TTC549 (cell line): ENCODE measurements around the gene ABCG8.
A peak's percentile ranks its signal among the peaks of the same experiment; 100 is the strongest.

ENCODE experiments used
- FAIRE-seq: peaks from 2 replicates; lab custom pipeline; 2012; peaks lifted over from hg19 to GRCh38; lab: Jason Lieb, UNC

The ABCG8 gene

GRCh38 chr2:43838560-43839267 is at the start of gene ABCG8, which contains the start of gene ABCG5:
TSS of gene ABCG8 (plus strand) at chr2:43838971. CDS start at chr2:43839054, 83 bp downstream.
TSS of gene ABCG5 (minus strand) at chr2:43838839. CDS start at chr2:43838679, 160 bp downstream.
- no peak for FAIRE-seq

DNA sequence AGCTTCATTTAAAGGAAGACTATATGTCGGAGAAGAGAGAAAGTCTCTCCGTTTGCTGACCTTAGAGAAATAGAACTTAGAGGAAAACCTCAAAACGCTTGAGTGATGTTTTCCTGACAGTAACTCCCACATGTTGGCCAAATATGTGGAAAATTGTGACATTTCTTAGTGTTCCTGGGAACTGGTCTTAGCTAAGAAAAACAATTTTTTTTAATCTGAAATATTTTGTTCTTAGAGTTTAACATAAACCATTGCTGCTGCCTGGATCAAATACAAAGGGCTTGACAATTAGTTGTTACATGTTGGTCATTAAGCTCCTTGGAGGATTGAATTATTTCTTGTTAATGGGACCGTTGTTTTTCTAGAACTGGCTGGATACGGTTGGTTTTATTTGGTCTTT is 48.6 kb upstream of the ABCG8 start:
- FAIRE-seq: no peak

GRCh38 chr2:43791035-43791765 is 47.6 kb upstream of the ABCG8 start:
- no peak for FAIRE-seq

DNA sequence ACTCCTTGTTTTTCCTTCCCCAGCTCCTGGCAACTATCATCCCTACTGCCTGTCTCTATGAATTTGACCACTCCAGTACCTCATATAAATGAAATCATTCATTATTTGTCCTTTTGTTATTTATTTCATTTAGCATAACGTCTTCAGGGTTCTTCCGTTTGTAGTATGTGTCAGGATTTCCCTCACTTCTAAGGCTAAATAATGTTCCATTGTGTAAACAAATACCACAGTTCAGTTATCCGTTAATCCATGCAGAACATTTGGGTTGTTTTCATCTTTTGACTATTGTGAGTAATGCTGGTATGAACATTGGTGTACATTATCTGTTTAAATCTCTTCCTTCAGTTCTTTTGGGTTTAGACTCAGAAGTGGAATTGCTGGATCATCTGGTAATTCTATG is 46.1 kb upstream of the ABCG8 start:
- no peak for FAIRE-seq

GRCh38 chr2:43794956-43795355 is 43.8 kb upstream of the ABCG8 start:
- FAIRE-seq: no peak

DNA sequence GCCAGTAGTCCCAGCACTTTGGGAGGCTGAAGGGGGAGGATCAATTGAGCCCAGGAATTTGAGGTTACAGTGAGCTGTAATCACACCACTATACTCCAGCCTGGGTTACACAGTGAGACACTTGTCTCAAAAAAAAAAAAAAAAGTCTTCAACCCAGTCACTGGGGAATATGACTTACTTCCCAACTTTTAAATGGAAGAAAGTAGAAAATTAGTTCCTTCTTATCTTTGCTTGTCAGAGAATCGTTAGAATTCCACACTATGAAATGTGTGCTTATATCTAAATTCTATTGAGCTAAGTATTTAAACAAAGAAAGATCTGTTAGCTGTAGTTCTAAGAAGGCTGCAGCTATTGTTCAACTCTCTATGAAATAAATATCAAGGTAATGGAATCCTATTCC is 42.6 kb upstream of the ABCG8 start:
- FAIRE-seq: no peak

GRCh38 chr2:43798300-43798699 is 40.5 kb upstream of the ABCG8 start:
- FAIRE-seq: peak; percentile 93

DNA sequence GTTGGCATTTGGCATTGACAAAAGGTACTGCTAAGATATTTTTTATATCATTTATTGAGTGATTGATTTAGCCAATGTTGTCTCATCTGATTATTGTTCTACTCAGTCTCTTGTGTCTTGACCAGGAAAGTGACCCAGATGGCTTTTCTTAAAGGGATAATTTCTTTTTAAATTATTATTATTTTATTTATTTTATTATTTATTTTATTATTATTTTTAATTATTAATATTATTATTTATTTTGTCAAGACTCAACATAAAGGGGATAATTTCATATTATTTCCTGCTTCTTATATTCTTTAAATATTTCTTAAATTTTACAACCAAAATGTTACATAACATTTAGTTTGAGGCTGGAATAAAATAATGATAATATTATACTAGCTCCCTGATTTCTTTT is 37.9 kb upstream of the ABCG8 start:
- peak; percentile 86 for FAIRE-seq

GRCh38 chr2:43802135-43802534 is 36.6 kb upstream of the ABCG8 start:
- FAIRE-seq: no peak

GRCh38 chr2:43803113-43803512 is 35.7 kb upstream of the ABCG8 start:
- FAIRE-seq: no peak

GRCh38 chr2:43806719-43807031 is 32.1 kb upstream of the ABCG8 start:
- no peak for FAIRE-seq

DNA sequence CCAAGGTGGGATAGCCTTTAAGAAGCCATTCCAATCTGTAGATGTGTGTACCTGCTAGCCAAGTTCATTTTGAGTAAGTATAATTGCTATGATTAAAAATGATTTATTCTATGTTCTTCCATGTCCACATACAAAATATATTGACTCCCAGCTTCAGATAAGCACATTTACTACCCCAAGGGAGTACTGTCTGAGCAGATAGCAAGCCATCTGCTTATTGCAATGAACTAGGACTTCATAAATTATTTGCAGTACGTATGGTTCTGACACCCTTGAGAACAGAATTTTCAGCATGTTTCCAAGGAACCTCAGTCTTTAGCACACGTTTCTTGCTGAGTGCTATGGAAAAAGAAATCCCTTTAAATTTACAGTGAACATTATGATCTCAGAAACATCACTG is 28.3 kb upstream of the ABCG8 start:
- no peak for FAIRE-seq

- no peak for FAIRE-seq
Observed at GRCh38 chr2:43810888-43811287, 27.9 kb upstream of the ABCG8 start.

- FAIRE-seq: no peak
Observed at GRCh38 chr2:43812006-43812405, 26.8 kb upstream of the ABCG8 start.

DNA sequence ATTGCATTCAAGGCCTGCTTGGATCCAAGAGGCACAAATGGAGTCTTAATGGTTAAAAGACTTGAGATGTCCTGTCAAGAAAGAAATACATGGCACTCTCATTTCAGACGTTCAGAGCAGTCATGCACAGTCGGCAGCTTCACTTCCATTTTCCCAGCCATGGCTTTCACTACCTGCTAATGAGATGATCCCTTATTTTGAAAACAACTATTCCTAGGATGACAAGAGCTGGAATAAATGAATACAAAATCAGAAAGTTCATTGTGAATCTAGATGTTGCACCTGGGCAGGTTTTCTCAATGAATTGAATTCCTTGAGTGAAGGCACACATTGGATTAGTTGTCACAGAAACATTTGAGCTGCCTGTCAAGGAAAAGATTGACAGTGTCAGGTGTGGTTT is 25.8 kb upstream of the ABCG8 start:
- FAIRE-seq: no peak

- FAIRE-seq: peak; percentile 71
Observed at GRCh38 chr2:43814711-43815110, 24.1 kb upstream of the ABCG8 start.

DNA sequence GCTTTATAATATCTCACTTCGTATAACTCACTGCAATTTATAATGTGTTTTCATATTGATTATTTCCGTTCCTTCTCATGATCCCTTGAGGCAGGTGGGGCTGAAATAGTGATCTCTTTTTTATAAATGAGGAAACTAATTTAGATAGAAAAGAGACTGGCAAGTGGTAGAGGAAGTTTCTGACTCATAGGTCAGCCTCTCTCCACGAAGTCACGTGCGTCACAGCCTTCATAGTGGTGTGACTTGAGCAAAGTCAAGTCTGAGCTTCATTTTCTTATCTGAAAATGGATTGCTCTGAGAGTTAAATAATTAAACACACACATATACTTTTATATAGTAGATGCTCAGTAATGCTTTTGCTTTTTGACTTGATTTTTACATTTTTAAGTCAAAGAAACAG is 20.0 kb upstream of the ABCG8 start:
- FAIRE-seq: no peak

DNA sequence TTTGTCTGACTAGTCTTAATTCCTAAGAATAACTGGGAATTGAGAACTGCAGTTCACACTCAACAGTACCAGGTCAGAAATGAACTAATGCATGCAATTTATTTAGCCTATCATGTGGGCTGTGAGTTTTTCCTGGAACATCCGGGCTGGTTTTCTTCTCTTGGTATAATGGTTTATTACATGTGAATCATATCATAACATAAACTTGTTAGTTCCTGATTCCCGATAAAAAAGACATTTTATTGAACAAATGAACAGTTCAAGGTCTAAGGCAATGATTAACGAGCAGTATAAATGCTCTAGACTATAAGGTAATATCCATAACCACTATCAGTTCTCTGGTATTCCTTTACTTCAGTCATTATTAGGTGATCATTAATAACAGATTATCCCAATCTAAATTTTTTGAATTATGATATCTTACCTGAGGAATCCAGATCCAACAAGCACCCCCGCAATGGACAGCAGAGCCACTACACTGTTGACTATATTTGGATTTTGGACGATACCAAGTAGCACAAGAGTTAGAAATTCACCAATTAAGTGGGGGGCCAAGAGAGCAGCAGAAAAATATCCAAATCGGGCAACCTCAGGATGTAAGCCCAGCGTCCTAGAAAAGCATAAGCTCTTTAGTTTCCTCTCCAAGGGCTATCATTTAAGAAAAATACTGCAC is 19.1 kb upstream of the ABCG8 start:
- FAIRE-seq: no peak

DNA sequence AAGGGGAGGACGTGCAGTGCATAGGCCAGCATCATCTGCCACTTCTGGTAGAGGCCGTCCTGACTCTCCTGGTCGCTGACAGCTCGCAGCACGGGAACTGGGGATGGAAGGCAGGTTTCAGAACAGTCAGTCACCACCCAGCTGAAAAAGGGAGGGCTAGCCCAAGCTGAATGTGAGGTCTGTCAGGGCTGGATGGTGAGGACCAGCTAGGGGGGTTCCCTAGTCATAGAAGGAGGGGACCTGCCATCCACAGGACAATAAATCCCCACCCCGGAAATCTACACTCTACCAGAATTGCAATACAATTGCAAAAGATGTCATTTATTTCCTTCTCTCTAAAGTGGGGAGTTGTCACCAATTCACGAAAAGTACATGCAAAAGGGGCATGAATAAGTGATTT is 15.9 kb upstream of the ABCG8 start:
- no peak for FAIRE-seq

DNA sequence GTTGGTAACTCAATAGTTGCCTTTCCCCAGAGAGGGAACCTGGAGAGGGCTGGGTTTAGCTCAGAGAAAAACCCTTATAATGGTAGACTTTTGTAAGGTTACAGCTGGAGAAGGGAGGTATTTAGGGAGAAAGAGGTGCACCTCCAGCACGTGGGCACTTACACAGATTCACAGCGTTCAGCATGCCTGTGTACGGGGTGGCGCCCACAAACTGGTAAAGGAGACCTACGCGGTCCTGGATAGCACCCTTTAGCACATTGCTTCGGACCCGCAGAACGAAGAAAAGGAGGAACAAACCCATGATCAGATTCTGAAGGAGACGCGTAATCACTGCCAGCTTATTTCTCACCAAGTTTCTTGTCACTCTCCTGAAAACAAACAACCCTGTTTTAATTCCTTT is 15.0 kb upstream of the ABCG8 start:
- no peak for FAIRE-seq

- FAIRE-seq: no peak
Observed at GRCh38 chr2:43824512-43824911, 14.3 kb upstream of the ABCG8 start.

GRCh38 chr2:43824951-43825493 is 13.7 kb upstream of the ABCG8 start:
- no peak for FAIRE-seq

- FAIRE-seq: no peak
Observed at GRCh38 chr2:43825841-43826240, 12.9 kb upstream of the ABCG8 start.
